Medulla oblongata (tissue), 1 donor: Measurements from ENCODE around the gene OR5L1.

Source experiments
- DNase-seq: peaks from one replicate; pipeline ENCODE4 v3.0.0-alpha.2; 2015; ENCODE audit errors: extremely low spot score

OR5L1 gene

GRCh38 chr11:55811067-55811466 is at the start of gene OR5L1:
Gene OR5L1, plus strand, starts transcription at chr11:55811367. Its CDS starts 100 bp downstream, at chr11:55811467.
- DNase-seq, result no peak

GRCh38 chr11:55773138-55773537 is 38.0 kb upstream of the OR5L1 start, which contains the start of gene OR5D13:
Gene OR5D13, plus strand, starts transcription at chr11:55773438. Its CDS starts 0 bp downstream, at chr11:55773438.
- DNase-seq, result no peak

GRCh38 chr11:55791606-55792005 is 19.6 kb upstream of the OR5L1 start:
- no peak for DNase-seq

- DNase-seq, result no peak
Observed at GRCh38 chr11:55793321-55793720, 17.8 kb upstream of the OR5L1 start.

- DNase-seq, result no peak
Observed at GRCh38 chr11:55795256-55795655, 15.9 kb upstream of the OR5L1 start, which contains the start of gene OR5D14. Gene OR5D14, plus strand, starts transcription at chr11:55795556. Its CDS starts 0 bp downstream, at chr11:55795556.

- DNase-seq, result no peak
Observed at GRCh38 chr11:55806248-55806647, 4.9 kb upstream of the OR5L1 start.

- DNase-seq, result no peak
Observed at GRCh38 chr11:55819330-55819729, 8.2 kb downstream of the OR5L1 start, which contains the start of gene OR5D18. Gene OR5D18, plus strand, starts transcription at chr11:55819630. Its CDS starts 0 bp downstream, at chr11:55819630.

GRCh38 chr11:55826919-55827318 is 15.8 kb downstream of the OR5L1 start, which contains the start of gene OR5L2:
Gene OR5L2, plus strand, starts transcription at chr11:55827219. Its CDS starts 0 bp downstream, at chr11:55827219.
- no peak for DNase-seq

- DNase-seq, result no peak
Observed at GRCh38 chr11:55838452-55838851, 27.3 kb downstream of the OR5L1 start, which contains the start of gene OR5D16. Gene OR5D16, plus strand, starts transcription at chr11:55838752. Its CDS starts 0 bp downstream, at chr11:55838752.

GRCh38 chr11:55847453-55847852 is 36.3 kb downstream of the OR5L1 start:
- no peak for DNase-seq

- no peak for DNase-seq
Observed at GRCh38 chr11:55849037-55849436, 37.9 kb downstream of the OR5L1 start.

- no peak for DNase-seq
Observed at GRCh38 chr11:55852141-55852540, 41.0 kb downstream of the OR5L1 start.

- no peak for DNase-seq
Observed at GRCh38 chr11:55854704-55855103, 43.5 kb downstream of the OR5L1 start.
